H1 (cell line): ENCODE measurements around the gene SNTG2. TPM values are rescaled to one million over a fixed set of nuclear protein-coding genes. Genes with fewer than 3 reads are reported as not detected.

ENCODE experiments used
- CTCF ChIA-PET: fragments of 300-600 bp; sonication (Branson Sonifier 250); formaldehyde crosslinking; loops from one replicate; lab custom pipeline; 2021; ENCODE audit not compliant: partially characterized antibody; lab: Charles Lee
- POLR2A ChIA-PET: fragments of 300-600 bp; sonication (Branson Sonifier 250); formaldehyde crosslinking; loops from one replicate; lab custom pipeline; 2021; ENCODE audit warnings: inconsistent platforms; ENCODE audit not compliant: partially characterized antibody; lab: Charles Lee
- DNase-seq, 2 experiments: peaks; one replicate each; pipeline versions ENCODE4 v3.0.0 to v3.0.0-alpha.2; 2010 to 2022; ENCODE audit warnings: low spot score in 2 of 2, low read depth in 1 of 2, mixed read lengths in 1 of 2
- FAIRE-seq: peaks from 2 replicates; lab custom pipeline; 2011; peaks lifted over from hg19 to GRCh38; lab: Jason Lieb, UNC
- H2AFZ ChIP-seq: 2 replicates; pipeline ENCODE4 v1.8.1; 2012; ENCODE audit warnings: low read length, inconsistent platforms
- H2AK5ac ChIP-seq: 2 replicates; pipeline ENCODE4 v1.6.1; 2013; ENCODE audit warnings: low read depth, low read length
- H2BK120ac ChIP-seq: replicated peaks from 2 replicates; pipeline ENCODE3; 2013; ENCODE audit warnings: low read depth, low read length, inconsistent platforms
- H2BK12ac ChIP-seq: 2 replicates; pipeline ENCODE4 v1.6.1; 2013; ENCODE audit warnings: low read depth, low read length
- H2BK15ac ChIP-seq: 2 replicates; pipeline ENCODE4 v1.6.1; 2013; ENCODE audit warnings: low read length
- H2BK20ac ChIP-seq: 2 replicates; pipeline ENCODE4 v1.6.1; 2013; ENCODE audit warnings: low read length
- H2BK5ac ChIP-seq: 2 replicates; pipeline ENCODE4 v1.6.1; 2013; ENCODE audit warnings: low read depth, low read length
- H3K14ac ChIP-seq: 2 replicates; pipeline ENCODE4 v1.6.1; 2013; ENCODE audit warnings: inconsistent platforms; ENCODE audit not compliant: insufficient read length
- H3K18ac ChIP-seq: 2 replicates; pipeline ENCODE4 v1.6.1; 2013; ENCODE audit warnings: low read length; ENCODE audit errors: extremely low read depth
- H3K23ac ChIP-seq: 2 replicates; pipeline ENCODE4 v1.6.1; 2013; ENCODE audit warnings: inconsistent platforms; ENCODE audit not compliant: insufficient read length
- H3K23me2 ChIP-seq: 2 replicates; pipeline ENCODE4 v1.6.1; 2013; ENCODE audit warnings: low read depth, low read length
- H3K27ac ChIP-seq: 2 replicates; pipeline ENCODE4 v1.6.1; 2011; ENCODE audit warnings: low read depth, low read length, inconsistent platforms
- H3K27me3 ChIP-seq, 4 experiments: replicated peaks in 1 of 4; 1 replicate in 1 of 4; 2 replicates in 3 of 4; pipeline versions ENCODE4 v1.6.1 to v1.8.1; 2011 to 2013; ENCODE audit warnings: low read length in 3 of 4, mild to moderate bottlenecking in 3 of 4, inconsistent platforms in 2 of 4, mixed read lengths in 2 of 4, moderate library complexity in 1 of 4; ENCODE audit not compliant: control insufficient read depth in 3 of 4, insufficient read depth in 3 of 4; ENCODE audit errors: extremely low read depth in 1 of 4
- H3K36me3 ChIP-seq, 4 experiments: 2 replicates each; pipeline versions ENCODE4 v1.6.1 to v1.8.1; 2011 to 2013; ENCODE audit warnings: mild to moderate bottlenecking in 4 of 4, low read length in 3 of 4, moderate library complexity in 2 of 4, control low read depth in 1 of 4, inconsistent platforms in 1 of 4; ENCODE audit not compliant: insufficient read depth in 4 of 4, control insufficient read depth in 2 of 4
- H3K4ac ChIP-seq: replicated peaks from 2 replicates; pipeline ENCODE3; 2013; ENCODE audit warnings: low read length, low read depth, mixed read lengths, inconsistent platforms; ENCODE audit not compliant: insufficient read length
- H3K4me1 ChIP-seq, 4 experiments: replicated peaks in 1 of 4; 1 replicate in 1 of 4; 2 replicates in 3 of 4; pipeline versions ENCODE4 v1.6.1 to v1.8.1; 2011 to 2013; ENCODE audit warnings: low read length in 3 of 4, inconsistent platforms in 2 of 4, mixed read lengths in 1 of 4; ENCODE audit not compliant: insufficient read depth in 4 of 4, control insufficient read depth in 3 of 4
- H3K4me2 ChIP-seq, 2 experiments: 2 replicates each; pipeline versions ENCODE4 v1.6.1 to v1.8.1; 2011 to 2013; ENCODE audit warnings: low read depth in 2 of 2, low read length in 2 of 2, control low read depth in 1 of 2, inconsistent platforms in 1 of 2, mild to moderate bottlenecking in 1 of 2; ENCODE audit not compliant: insufficient read depth in 1 of 2
- H3K4me3 ChIP-seq, 4 experiments: fragments of 200-600, 300-600 bp in 1 of 4; sonication (generic), shearing (Covaris generic), sonication (Bioruptor Twin) in 1 of 4; 2 replicates each; pipeline versions ENCODE4 v1.5.1 to v1.8.1; 2011 to 2016; ENCODE audit warnings: low read length in 4 of 4, low read depth in 3 of 4, control low read depth in 2 of 4, inconsistent platforms in 2 of 4, mild to moderate bottlenecking in 2 of 4, mixed read lengths in 1 of 4, moderate library complexity in 1 of 4; ENCODE audit not compliant: insufficient read depth in 2 of 4; ENCODE audit errors: extremely low read depth in 1 of 4
- H3K56ac ChIP-seq: replicated peaks from 2 replicates; pipeline ENCODE3; 2013; ENCODE audit warnings: low read depth, mild to moderate bottlenecking, mixed read lengths, low read length, inconsistent platforms; ENCODE audit not compliant: insufficient read length
- H3K79me1 ChIP-seq: 2 replicates; pipeline ENCODE4 v1.6.1; 2013; ENCODE audit warnings: low read depth, low read length, control low read depth
- H3K79me2 ChIP-seq, 2 experiments: 2 replicates each; pipeline versions ENCODE4 v1.6.1 to v1.8.1; 2012 to 2013; ENCODE audit warnings: low read length in 2 of 2, mild to moderate bottlenecking in 2 of 2, inconsistent platforms in 1 of 2; ENCODE audit not compliant: insufficient read depth in 2 of 2, control insufficient read depth in 1 of 2
- H3K9ac ChIP-seq, 4 experiments: replicated peaks in 1 of 4; 1 replicate in 1 of 4; 2 replicates in 3 of 4; pipeline versions ENCODE4 v1.6.1 to v1.8.1; 2011 to 2013; ENCODE audit warnings: low read depth in 3 of 4, low read length in 3 of 4, control low read depth in 2 of 4, mild to moderate bottlenecking in 2 of 4, moderate library complexity in 2 of 4, inconsistent platforms in 1 of 4; ENCODE audit errors: extremely low read depth in 1 of 4
- H3K9me3 ChIP-seq, 2 experiments: 2 replicates each; pipeline versions ENCODE4 v1.6.1 to v1.8.1; 2012 to 2013; ENCODE audit warnings: mild to moderate bottlenecking in 2 of 2, moderate library complexity in 2 of 2, control low read depth in 1 of 2, inconsistent platforms in 1 of 2, low read depth in 1 of 2, low read length in 1 of 2, mixed read lengths in 1 of 2; ENCODE audit not compliant: insufficient read depth in 2 of 2
- H4K20me1 ChIP-seq, 2 experiments: replicated peaks in 1 of 2; 2 replicates each; pipeline versions ENCODE3 to v1.8.1; 2011 to 2013; ENCODE audit warnings: inconsistent platforms in 2 of 2, low read length in 2 of 2, mild to moderate bottlenecking in 1 of 2; ENCODE audit not compliant: insufficient read depth in 2 of 2, control insufficient read depth in 1 of 2
- H4K5ac ChIP-seq: 2 replicates; pipeline ENCODE4 v1.6.1; 2013; ENCODE audit warnings: low read length, low read depth, mixed read lengths, inconsistent platforms; ENCODE audit not compliant: insufficient read length
- H4K8ac ChIP-seq: 2 replicates; pipeline ENCODE4 v1.8.0; 2013; ENCODE audit warnings: mild to moderate bottlenecking, moderate library complexity, low read length, inconsistent platforms; ENCODE audit not compliant: insufficient read depth; ENCODE audit errors: extremely low read depth
- H4K91ac ChIP-seq: replicated peaks from 2 replicates; pipeline ENCODE3; 2013; ENCODE audit warnings: low read length, mixed read lengths, inconsistent platforms; ENCODE audit not compliant: insufficient read length
- CEBPB ChIP-seq: IDR thresholded peaks from 2 replicates; pipeline ENCODE4 v1.6.1; 2012; ENCODE audit warnings: low read depth, low read length
- CTCF ChIP-seq, 3 experiments: IDR thresholded peaks; 1 replicate in 2 of 3; 2 replicates in 1 of 3; pipeline versions ENCODE4 v1.5.1 to v1.6.1; 2011; ENCODE audit warnings: low read length in 3 of 3, mild to moderate bottlenecking in 3 of 3, inconsistent platforms in 2 of 3, low read depth in 1 of 3, moderate library complexity in 1 of 3; ENCODE audit not compliant: insufficient read depth in 1 of 3; ENCODE audit errors: control extremely low read depth in 1 of 3
- HDAC6 ChIP-seq: IDR thresholded peaks from one replicate; pipeline ENCODE4 v1.7.1; 2012; ENCODE audit warnings: low read depth, mild to moderate bottlenecking, inconsistent platforms, low read length, moderate library complexity
- MAFK ChIP-seq: IDR thresholded peaks from 2 replicates; pipeline ENCODE4 v1.6.1; 2012; ENCODE audit warnings: low read depth, mild to moderate bottlenecking, improper control_type of control experiment, low read length
- MAX ChIP-seq: IDR thresholded peaks from 2 replicates; pipeline ENCODE4 v1.6.1; 2012; ENCODE audit warnings: inconsistent platforms
- PHF8 ChIP-seq: fragments of 200-600 bp; sonication (generic); conservative IDR thresholded peaks from 2 replicates; pipeline ENCODE4 v1.7.1; 2012; ENCODE audit warnings: low read depth, mild to moderate bottlenecking, inconsistent platforms, low read length, moderate library complexity
- POLR2A ChIP-seq, 2 experiments: IDR thresholded peaks; 1 replicate in 1 of 2; 2 replicates in 1 of 2; pipeline ENCODE4 v1.6.1; 2011; ENCODE audit warnings: low read depth in 2 of 2, low read length in 2 of 2, mild to moderate bottlenecking in 2 of 2; ENCODE audit errors: control extremely low read depth in 1 of 2
- RAD21 ChIP-seq, 2 experiments: IDR thresholded peaks in 1 of 2; conservative IDR thresholded peaks in 1 of 2; 2 replicates each; pipeline ENCODE4 v1.6.1; 2011; ENCODE audit warnings: low read depth in 2 of 2, low read length in 2 of 2, improper control_type of control experiment in 1 of 2, inconsistent platforms in 1 of 2, mild to moderate bottlenecking in 1 of 2, moderate library complexity in 1 of 2
- RFX5 ChIP-seq: IDR thresholded peaks from 2 replicates; pipeline ENCODE4 v1.6.1; 2011; ENCODE audit warnings: low read depth, low read length, improper control_type of control experiment, borderline replicate concordance
- SP4 ChIP-seq: IDR thresholded peaks from 2 replicates; pipeline ENCODE4 v1.6.1; 2012; ENCODE audit warnings: low read length, inconsistent platforms
- WGBS, 2 experiments: shearing (Covaris generic) in 1 of 2; methylation state at CpG; one replicate each; pipeline versions ENCODE4 v1.1.6 to v1.1.7; 2013 to 2015; ENCODE audit warnings: low lambda C conversion rate in 2 of 2, mixed read lengths in 2 of 2, inconsistent platforms in 1 of 2, low coverage in 1 of 2, missing lambda C conversion rate in 1 of 2; ENCODE audit not compliant: insufficient replicate concordance in 2 of 2, insufficient coverage in 1 of 2, insufficient read length in 1 of 2; ENCODE audit errors: extremely low coverage in 1 of 2, missing lambda C conversion rate in 1 of 2; 5-methylcytosine and 5-hydroxymethylcytosine counted together
- polyA plus RNA-seq, 7 experiments: library from polyadenylated mRNA; depleted of rRNA in 3 of 7; stranded (reverse) in 5 of 7; unstranded in 2 of 7; fragments of >200 nt in 5 of 7; fragments of 200-250 nt in 2 of 7; gene quantifications; 1 replicate in 5 of 7; 2 replicates in 1 of 7; 4 replicates in 1 of 7; pipeline versions ENCODE4 v1.2.1 to v1.2.3, GENCODE V29; 2011 to 2013; ENCODE audit warnings: missing spikeins in 2 of 7, mixed read lengths in 2 of 7
- total RNA-seq: library from RNA; stranded (reverse); fragmentation: NEBNext Ultra II Directional; extraction: Animal tissue kit (Norgen Biotek cat#: 25700); gene quantifications from 2 replicates; pipeline ENCODE4 v1.2.1, GENCODE V29; 2021

The SNTG2 gene
- total and polyA plus RNA-seq, 2 of the 8 experiments (the other 6 are each of a cell fraction or from before 2014, with no cell fraction given): 6.6 to 18.1 TPM

- Histone ChIP-seq H2BK20ac (no peak overlapping the region), H2AK5ac (no peak overlapping the region), H4K91ac (no peak overlapping the region)
These were observed 295.6 kb downstream of the SNTG2 start for GRCh38 chr2:1246239-1246638.

More at GRCh38 chr2:1246239-1246638, 295.6 kb downstream of the SNTG2 start:
- CTCF ChIA-PET: interaction anchor here (0.8 to 3.2 kb wide), 13 partner anchors 9 to 309 kb away, joined by 3 to 18 read pairs (median 3); no protein-coding TSS in a partner anchor
- peak; percentile 51 to 63 (median 56) for TF ChIP-seq CTCF (IDR thresholded peaks at IDR 0.05; ENCODE audit: control extremely low read depth in 1 of 3, insufficient read depth in 1 of 3, low read depth in 1 of 3, low read length in 3 of 3)
- no peak for TF ChIP-seq CEBPB
- TF ChIP-seq RAD21 (IDR thresholded peaks at IDR 0.05 in 1 of 2, conservative IDR thresholded peaks at IDR 0.05 in 1 of 2; ENCODE audit: low read depth in 2 of 2, low read length in 2 of 2): peak; percentile 53 to 62
- TF ChIP-seq POLR2A (IDR thresholded peaks at IDR 0.05; ENCODE audit: control extremely low read depth in 1 of 2, low read depth in 2 of 2, low read length in 2 of 2): no peak
- TF ChIP-seq MAX: no peak
- no peak for TF ChIP-seq HDAC6
- no peak for TF ChIP-seq RFX5
- TF ChIP-seq MAFK: no peak
- TF ChIP-seq PHF8: no peak
- TF ChIP-seq SP4: no peak
- no peak overlapping the region for H3K4me2 ChIP-seq
- no peak for DNase-seq
- H3K36me3 ChIP-seq: peaks cover 0 to under 1% (median under 1%) of the 10 kb centered on the region in 4 experiments; a peak in 1 of 8 replicates
- H2BK12ac ChIP-seq: no peak overlapping the region
- no peak overlapping the region for H2BK5ac ChIP-seq
- no peak overlapping the region for H2BK120ac ChIP-seq
- no peak overlapping the region for H3K4ac ChIP-seq
- FAIRE-seq: no peak
- 82% methylated on average over 9 of the region's 9 CpGs; no CpG with 5 or more reads in 1 of the 2 experiments for whole genome bisulfite sequencing, 2 experiments
- H3K56ac ChIP-seq: no peak overlapping the region
- H3K4me3 ChIP-seq: no peak overlapping the region
- H3K18ac ChIP-seq: no peak overlapping the region
- no peaks in the 10 kb centered on the region for H3K27me3 ChIP-seq
- POLR2A ChIA-PET: no interaction called here
- peaks cover under 1% of the 10 kb centered on the region; the same call in 1 of the 2 replicates for H3K23me2 ChIP-seq
- no peak overlapping the region for H4K5ac ChIP-seq
- H3K14ac ChIP-seq: no peak overlapping the region
- no peak overlapping the region for H4K8ac ChIP-seq
- H3K9ac ChIP-seq: no peak overlapping the region
- H3K79me1 ChIP-seq: no peaks in the 10 kb centered on the region; the same call in 1 of the 2 replicates
- H3K23ac ChIP-seq: no peak overlapping the region
- no peak overlapping the region for H3K27ac ChIP-seq
- no peak overlapping the region for H2AFZ ChIP-seq
- peaks cover 0 to under 1% of the 10 kb centered on the region in 2 experiments for H4K20me1 ChIP-seq
- no peak overlapping the region for H2BK15ac ChIP-seq
- H3K79me2 ChIP-seq: no peaks in the 10 kb centered on the region
- H3K9me3 ChIP-seq: no peaks in the 10 kb centered on the region
- H3K4me1 ChIP-seq: no peaks in the 10 kb centered on the region
